ENCODE data around the gene GBF1. TPM values are rescaled to one million over a fixed set of nuclear protein-coding genes. Genes with fewer than 3 reads are reported as not detected.
A peak's percentile ranks its signal among the peaks of the same experiment; 100 is the strongest.

GBF1 gene
- total RNA-seq, 1 donor = 52.1 TPM

- peak overlapping the region; percentile 27 for H3K4me3 ChIP-seq (ENCODE audit: low read depth, low read length)
- DNase-seq (ENCODE audit: low read depth) = peak; percentile 56
- no peak for TF ChIP-seq CTCF (IDR thresholded peaks at IDR 0.05; ENCODE audit: insufficient read depth, low read length)
These were observed 35.2 kb downstream of the GBF1 start for GRCh38 chr10:102280397-102281101.

GRCh38 chr10:102281102-102281487 lies 35.8 kb downstream of the GBF1 start:
- DNase-seq (ENCODE audit: low read depth) = peak; percentile 33
- no peak for TF ChIP-seq CTCF (IDR thresholded peaks at IDR 0.05; ENCODE audit: insufficient read depth, low read length)
- H3K4me3 ChIP-seq (ENCODE audit: low read depth, low read length) = peak overlapping the region; percentile 27

GRCh38 chr10:102283488-102283887 lies 38.2 kb downstream of the GBF1 start:
- no peak for DNase-seq (ENCODE audit: low read depth)

GRCh38 chr10:102283890-102284289 lies 38.6 kb downstream of the GBF1 start:
- no peak for TF ChIP-seq CTCF (IDR thresholded peaks at IDR 0.05; ENCODE audit: insufficient read depth, low read length)
- no peak overlapping the region for H3K4me3 ChIP-seq (ENCODE audit: low read depth, low read length)
- no peak for DNase-seq (ENCODE audit: low read depth)

More at GRCh38 chr10:102283488-102283887, 38.2 kb downstream of the GBF1 start:
- no peak overlapping the region for H3K4me3 ChIP-seq (ENCODE audit: low read depth, low read length)
- TF ChIP-seq CTCF (IDR thresholded peaks at IDR 0.05; ENCODE audit: insufficient read depth, low read length) = no peak

- no peak for DNase-seq (ENCODE audit: low read depth)
- no peak for TF ChIP-seq CTCF (IDR thresholded peaks at IDR 0.05; ENCODE audit: insufficient read depth, low read length)
These were observed 39.2 kb downstream of the GBF1 start for GRCh38 chr10:102284531-102284930.

GRCh38 chr10:102285133-102285532 lies 39.8 kb downstream of the GBF1 start:
- H3K4me3 ChIP-seq (ENCODE audit: low read depth, low read length) = no peak overlapping the region
- no peak for TF ChIP-seq CTCF (IDR thresholded peaks at IDR 0.05; ENCODE audit: insufficient read depth, low read length)
- no peak for DNase-seq (ENCODE audit: low read depth)

More at GRCh38 chr10:102284531-102284930, 39.2 kb downstream of the GBF1 start:
- no peak overlapping the region for H3K4me3 ChIP-seq (ENCODE audit: low read depth, low read length)

GRCh38 chr10:102286216-102286615 lies 40.9 kb downstream of the GBF1 start:
- no peak overlapping the region for H3K4me3 ChIP-seq (ENCODE audit: low read depth, low read length)
- TF ChIP-seq CTCF (IDR thresholded peaks at IDR 0.05; ENCODE audit: insufficient read depth, low read length) = no peak
- peak; percentile 37 for DNase-seq (ENCODE audit: low read depth)
